ENCODE results near the gene FSTL3. TPM values are rescaled to one million over a fixed set of nuclear protein-coding genes. Genes with fewer than 3 reads are reported as not detected.

FSTL3 gene
- total RNA-seq, 1 donor from 2014 or later: 312 TPM

DNA sequence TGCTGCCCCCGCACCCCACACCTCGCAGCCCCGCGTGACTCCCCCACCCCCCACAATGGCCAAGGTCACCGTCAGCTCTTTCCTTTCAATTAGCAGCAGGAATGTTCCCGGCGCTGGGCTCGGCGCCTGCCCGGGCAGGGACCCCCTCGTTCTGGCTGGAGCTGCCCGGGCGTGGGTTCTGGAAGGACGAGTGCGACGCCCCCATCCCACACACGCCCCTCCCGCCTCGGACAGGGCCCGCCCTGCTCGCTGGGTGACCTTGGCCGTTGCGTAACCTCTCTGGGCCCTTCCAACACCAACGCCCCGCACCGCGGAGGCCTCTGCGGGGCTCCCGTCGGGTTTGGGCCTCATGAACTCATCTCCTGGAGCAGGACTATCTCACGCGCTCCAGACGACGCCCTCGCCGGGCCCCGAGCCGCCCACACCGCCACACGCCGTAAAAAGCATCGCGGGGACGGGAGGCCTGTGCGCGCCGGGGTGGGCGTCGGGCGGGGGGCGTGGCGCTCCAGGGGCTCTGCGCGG is 42.9 kb downstream of the FSTL3 start:
- DNase-seq (ENCODE audit: low spot score): no peak
- no peak overlapping the region for H3K27ac Mint-ChIP-seq (ENCODE audit: unreplicated experiment)
- peaks cover 25% of the 10 kb centered on the region for H3K4me1 Mint-ChIP-seq (ENCODE audit: low read depth)

DNA sequence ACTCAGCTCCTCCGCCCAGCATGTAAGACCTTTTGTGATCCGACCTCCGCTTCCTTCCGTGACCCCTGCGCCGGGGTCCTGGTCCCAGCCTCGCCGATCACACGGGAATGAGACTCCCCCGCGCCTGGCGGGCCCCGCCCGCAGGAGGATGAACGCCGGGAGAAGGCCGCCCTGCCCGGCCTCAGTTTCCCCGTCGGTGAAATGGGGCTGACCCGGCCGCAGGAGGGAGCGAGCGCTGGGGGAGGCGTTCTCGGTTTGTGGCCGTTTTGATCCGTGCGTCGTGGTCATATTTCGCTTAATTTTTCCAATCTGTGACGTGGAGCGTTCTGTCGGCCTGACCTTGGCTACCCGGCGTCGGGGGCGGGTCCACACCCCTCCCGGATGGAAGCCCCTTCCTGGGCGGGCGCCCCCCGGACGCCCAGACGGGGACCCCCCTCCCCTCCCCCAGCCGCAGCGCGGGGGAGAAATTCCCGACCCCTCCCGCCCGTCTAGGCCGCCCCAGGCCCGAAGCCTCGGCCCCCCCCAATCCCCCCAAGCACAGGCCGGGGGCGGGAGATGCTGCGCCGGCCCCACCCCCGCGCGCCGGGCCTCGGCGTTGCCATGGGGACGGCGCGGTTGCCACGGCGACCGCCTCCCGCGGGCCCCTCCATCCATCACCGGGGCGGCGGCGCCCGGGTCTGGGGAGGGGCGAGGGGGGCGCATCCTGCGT is 43.6 kb downstream of the FSTL3 start:
- H3K27ac Mint-ChIP-seq (ENCODE audit: unreplicated experiment): no peak overlapping the region
- no peaks in the 10 kb centered on the region for H3K27me3 Mint-ChIP-seq (ENCODE audit: low read depth)
- H3K9me3 Mint-ChIP-seq (ENCODE audit: low read depth): peaks cover 4% of the 10 kb centered on the region
- TF ChIP-seq, protein P1, sequence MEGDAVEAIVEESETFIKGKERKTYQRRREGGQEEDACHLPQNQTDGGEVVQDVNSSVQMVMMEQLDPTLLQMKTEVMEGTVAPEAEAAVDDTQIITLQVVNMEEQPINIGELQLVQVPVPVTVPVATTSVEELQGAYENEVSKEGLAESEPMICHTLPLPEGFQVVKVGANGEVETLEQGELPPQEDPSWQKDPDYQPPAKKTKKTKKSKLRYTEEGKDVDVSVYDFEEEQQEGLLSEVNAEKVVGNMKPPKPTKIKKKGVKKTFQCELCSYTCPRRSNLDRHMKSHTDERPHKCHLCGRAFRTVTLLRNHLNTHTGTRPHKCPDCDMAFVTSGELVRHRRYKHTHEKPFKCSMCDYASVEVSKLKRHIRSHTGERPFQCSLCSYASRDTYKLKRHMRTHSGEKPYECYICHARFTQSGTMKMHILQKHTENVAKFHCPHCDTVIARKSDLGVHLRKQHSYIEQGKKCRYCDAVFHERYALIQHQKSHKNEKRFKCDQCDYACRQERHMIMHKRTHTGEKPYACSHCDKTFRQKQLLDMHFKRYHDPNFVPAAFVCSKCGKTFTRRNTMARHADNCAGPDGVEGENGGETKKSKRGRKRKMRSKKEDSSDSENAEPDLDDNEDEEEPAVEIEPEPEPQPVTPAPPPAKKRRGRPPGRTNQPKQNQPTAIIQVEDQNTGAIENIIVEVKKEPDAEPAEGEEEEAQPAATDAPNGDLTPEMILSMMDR (IDR thresholded peaks at IDR 0.05): no peak
- peaks cover 9% of the 10 kb centered on the region for H3K36me3 Mint-ChIP-seq (ENCODE audit: low read depth)
- DNase-seq (ENCODE audit: low spot score): no peak
- no peak overlapping the region for H3K4me3 Mint-ChIP-seq (ENCODE audit: unreplicated experiment)
- H3K4me1 Mint-ChIP-seq (ENCODE audit: low read depth): peaks cover 25% of the 10 kb centered on the region

More for the DNA sequence above, 42.9 kb downstream of the FSTL3 start:
- TF ChIP-seq, protein P1 (IDR thresholded peaks at IDR 0.05): no peak
- Mint-ChIP-seq H3K36me3 (ENCODE audit: low read depth) (peaks cover 9% of the 10 kb centered on the region), H3K9me3 (ENCODE audit: low read depth) (peaks cover 4% of the 10 kb centered on the region), H3K27me3 (ENCODE audit: low read depth) (no peaks in the 10 kb centered on the region), H3K4me3 (ENCODE audit: unreplicated experiment) (no peak overlapping the region)

DNA sequence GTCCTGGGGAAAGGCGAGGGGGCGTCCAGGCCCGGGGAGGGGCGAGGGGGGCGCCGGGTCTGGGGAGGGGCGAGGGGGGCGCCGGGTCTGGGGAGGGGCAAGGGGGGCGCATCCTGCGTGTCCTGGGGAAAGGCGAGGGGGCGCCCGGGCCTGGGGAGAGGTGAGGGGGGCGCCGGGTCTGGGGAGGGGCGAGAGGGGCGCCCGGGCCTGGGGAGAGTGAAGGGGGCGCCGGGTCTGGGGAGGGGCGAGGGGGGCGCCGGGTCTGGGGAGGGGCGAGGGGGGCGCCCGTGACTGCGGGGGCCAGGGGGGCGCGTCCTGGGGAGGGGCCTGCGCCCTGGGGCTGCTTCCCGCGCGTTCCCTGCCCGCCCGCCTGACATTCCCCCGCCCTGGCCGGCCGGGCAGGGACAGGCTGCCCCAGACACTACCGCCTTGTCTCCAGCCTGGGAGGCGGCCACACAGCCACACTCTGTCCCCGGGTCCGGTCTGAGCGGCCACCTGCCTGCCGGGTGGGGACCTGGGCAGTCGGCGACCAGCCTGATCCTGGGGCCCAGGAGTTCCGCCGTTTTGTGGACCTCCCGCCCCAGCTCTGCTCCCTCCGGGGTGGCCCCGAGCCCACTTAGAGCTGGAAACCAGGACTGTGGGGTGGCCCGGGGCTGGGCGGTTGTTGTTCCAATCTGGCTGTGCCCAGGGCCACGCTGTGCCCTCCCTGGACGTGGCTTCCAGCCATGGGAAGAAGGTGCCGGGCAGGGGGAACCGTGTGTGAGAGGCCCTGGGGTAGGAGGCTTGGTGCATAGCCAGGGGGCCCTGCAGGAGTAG is 44.4 kb downstream of the FSTL3 start:
- TF ChIP-seq, protein P1 (IDR thresholded peaks at IDR 0.05): no peak
- DNase-seq (ENCODE audit: low spot score): no peak
- peaks cover under 1% of the 10 kb centered on the region for H3K9me3 Mint-ChIP-seq (ENCODE audit: low read depth)
- H3K4me3 Mint-ChIP-seq (ENCODE audit: unreplicated experiment): no peak overlapping the region
- peaks cover 4% of the 10 kb centered on the region for H3K36me3 Mint-ChIP-seq (ENCODE audit: low read depth)
- no peaks in the 10 kb centered on the region for H3K27me3 Mint-ChIP-seq (ENCODE audit: low read depth)
- peak overlapping the region; percentile 45 for H3K27ac Mint-ChIP-seq (ENCODE audit: unreplicated experiment)
- H3K4me1 Mint-ChIP-seq (ENCODE audit: low read depth): peaks cover 25% of the 10 kb centered on the region

DNA sequence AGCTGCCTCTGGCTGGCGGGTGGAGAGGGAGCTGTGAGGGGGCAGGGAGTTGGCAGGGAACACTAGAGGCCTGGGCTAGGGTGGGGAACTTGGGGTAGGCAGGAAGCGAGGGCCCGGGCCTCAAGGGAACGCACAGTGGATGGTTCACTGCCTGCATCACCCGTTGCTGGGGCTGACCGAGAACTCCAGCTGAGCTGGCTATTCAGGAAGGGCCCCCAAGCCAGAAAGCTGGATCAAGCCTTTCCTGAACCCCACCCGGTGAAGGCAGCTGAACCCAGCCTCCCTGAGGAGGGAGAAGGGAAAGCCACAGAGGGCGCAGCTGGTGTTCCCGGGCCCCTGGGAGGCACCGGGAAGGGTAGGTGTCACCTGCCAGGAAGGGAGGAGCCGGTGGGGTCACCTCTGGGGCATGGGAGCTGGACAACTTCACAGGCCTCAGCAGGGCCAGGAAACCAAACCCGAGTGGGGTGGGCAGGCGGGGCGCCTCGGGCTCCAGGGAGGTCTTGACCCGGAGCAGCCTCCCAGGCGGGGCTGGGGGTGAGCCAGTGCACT is 46.4 kb downstream of the FSTL3 start:
- H3K9me3 Mint-ChIP-seq (ENCODE audit: low read depth): no peaks in the 10 kb centered on the region
- peak overlapping the region; percentile 27 for H3K27ac Mint-ChIP-seq (ENCODE audit: unreplicated experiment)

More for the DNA sequence above, 46.4 kb downstream of the FSTL3 start:
- no peak overlapping the region for H3K4me3 Mint-ChIP-seq (ENCODE audit: unreplicated experiment)
- TF ChIP-seq, protein P1 (IDR thresholded peaks at IDR 0.05): no peak
- no peak for DNase-seq (ENCODE audit: low spot score)
- no peaks in the 10 kb centered on the region for H3K27me3 Mint-ChIP-seq (ENCODE audit: low read depth)
- H3K4me1 Mint-ChIP-seq (ENCODE audit: low read depth): peaks cover 30% of the 10 kb centered on the region
- peaks cover 6% of the 10 kb centered on the region for H3K36me3 Mint-ChIP-seq (ENCODE audit: low read depth)

Data from chondrocyte (in vitro differentiated cells).